Measurements from ENCODE around the gene PDE4D.

Gene PDE4D

DNA sequence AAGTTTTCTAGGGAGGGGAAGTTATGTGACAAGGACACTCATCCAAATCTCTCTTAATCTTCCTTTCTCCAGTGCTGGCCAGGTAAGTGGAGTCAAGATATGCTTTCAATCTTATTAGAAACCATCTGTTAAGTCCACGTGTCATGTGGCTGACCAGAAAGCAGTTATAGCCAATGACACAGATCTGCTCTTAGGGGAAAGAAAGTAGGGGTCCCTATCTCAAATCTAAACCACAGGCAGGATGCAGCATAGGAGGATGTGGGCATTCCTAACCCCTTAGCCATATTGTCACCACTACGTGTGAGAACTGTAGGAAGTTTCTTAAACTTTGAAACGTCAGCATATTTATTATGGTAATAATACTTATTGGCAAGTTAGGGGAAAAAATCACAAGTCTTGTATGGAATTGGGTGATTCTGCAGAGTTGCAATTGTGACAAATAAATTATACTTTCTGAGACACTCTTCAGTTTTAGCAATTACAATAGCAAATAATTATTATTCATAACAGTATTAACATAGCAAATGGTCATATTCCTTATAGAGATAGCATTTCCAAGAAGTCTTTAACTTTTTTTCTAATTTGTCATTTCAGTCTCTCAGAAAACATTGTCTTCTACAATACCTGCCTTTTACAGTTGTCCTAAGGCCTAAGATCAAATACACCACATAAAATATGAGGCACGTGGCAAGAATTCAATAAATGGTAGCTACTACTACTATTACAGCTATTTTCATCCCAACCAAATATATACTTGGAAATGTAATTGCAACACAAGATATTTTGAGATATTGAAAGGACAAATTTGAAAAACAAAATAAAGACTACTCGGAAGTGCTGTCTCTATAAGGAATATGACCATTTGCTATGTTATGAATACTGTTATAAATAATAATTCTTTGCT, 236.9 kb downstream of the PDE4D start:
- no peaks in the 10 kb centered on the region for H3K9me3 Mint-ChIP-seq
- no peak overlapping the region for H3K27ac Mint-ChIP-seq
- CTCF ChIA-PET, result no interaction called here
- H3K4me3 Mint-ChIP-seq, result no peak overlapping the region
- H3K36me3 Mint-ChIP-seq, result no peaks in the 10 kb centered on the region
- H3K4me1 Mint-ChIP-seq, result peaks cover 3% of the 10 kb centered on the region
- DNase-seq, result no peak
- no peaks in the 10 kb centered on the region for H3K27me3 Mint-ChIP-seq

DNA sequence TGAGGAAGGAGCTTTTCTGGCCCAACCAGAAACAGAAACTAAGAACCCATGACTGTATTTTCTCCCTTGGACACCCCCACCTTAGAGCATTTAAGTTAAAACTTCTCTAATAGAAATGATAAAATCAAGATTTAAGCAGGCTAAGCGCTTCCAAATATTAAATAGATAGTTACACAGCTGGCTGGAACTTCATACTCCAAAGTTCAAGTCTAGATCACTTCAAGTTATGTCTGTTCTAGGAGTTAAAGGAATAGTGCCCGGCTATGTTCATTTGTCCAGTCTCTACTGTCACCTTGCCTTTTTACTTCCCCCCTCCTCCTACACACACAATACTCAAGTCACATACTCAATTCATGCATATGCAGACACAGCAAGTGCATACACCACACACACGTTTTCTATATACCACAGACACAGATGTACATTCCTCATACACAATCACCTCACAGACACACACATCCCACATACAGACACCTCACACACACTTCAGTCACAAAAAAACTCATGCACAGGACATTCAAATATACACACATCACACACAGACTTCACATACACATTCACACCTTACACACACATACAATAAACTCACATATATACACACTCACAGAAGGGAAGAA, 237.7 kb downstream of the PDE4D start:
- DNase-seq, result no peak
- no peak overlapping the region for H3K4me3 Mint-ChIP-seq
- CTCF ChIA-PET, result interaction anchor here (1.0 kb wide), 1 partner anchor 17 kb away, joined by 3 read pairs; no protein-coding TSS in a partner anchor
- H3K27ac Mint-ChIP-seq, result no peak overlapping the region
- no peaks in the 10 kb centered on the region for H3K27me3 Mint-ChIP-seq
- no peaks in the 10 kb centered on the region for H3K36me3 Mint-ChIP-seq
- no peaks in the 10 kb centered on the region for H3K9me3 Mint-ChIP-seq
- no peaks in the 10 kb centered on the region for H3K4me1 Mint-ChIP-seq

DNA sequence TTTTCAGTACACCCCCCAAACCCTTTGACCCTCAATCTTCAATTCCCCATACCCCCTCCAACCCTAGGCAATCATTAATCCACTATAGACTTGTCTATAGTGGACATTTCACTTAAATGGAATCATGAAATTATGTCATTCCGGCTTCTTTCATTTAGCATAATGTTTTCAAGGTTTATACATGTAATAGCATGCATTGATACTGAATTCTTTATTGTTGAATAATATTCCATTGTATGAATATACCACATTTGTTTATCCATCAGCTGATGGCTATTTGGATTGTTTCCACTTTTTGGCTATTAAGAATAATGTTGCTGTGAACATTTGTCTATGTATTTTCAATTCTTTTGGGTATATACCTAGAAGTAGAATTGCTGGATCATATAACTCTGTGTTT, 238.8 kb downstream of the PDE4D start:
- CTCF ChIA-PET, result no interaction called here
- Mint-ChIP-seq H3K27ac (no peak overlapping the region), H3K9me3 (no peaks in the 10 kb centered on the region), H3K27me3 (no peaks in the 10 kb centered on the region), H3K4me1 (no peaks in the 10 kb centered on the region), H3K36me3 (no peaks in the 10 kb centered on the region), H3K4me3 (no peak overlapping the region)
- no peak for DNase-seq

DNA sequence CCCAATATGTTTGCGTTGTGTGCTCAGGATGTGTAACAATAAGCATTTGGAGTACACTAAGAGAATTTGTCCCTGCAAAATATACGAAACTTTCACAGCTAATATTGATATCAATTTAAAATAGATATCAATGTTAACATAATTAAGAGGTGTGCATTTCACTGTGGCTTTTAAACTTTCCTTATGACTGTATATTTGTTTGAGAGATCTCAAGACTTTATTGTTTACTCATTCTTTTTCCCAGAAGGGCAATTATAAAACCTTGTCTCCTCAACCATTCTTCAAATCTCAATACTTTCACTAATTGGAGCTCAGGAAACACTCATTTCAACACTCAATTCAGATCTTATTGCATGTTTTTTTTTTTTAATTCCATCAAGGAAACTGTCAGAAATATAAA, 241.1 kb downstream of the PDE4D start:
- no peaks in the 10 kb centered on the region for H3K27me3 Mint-ChIP-seq
- no peaks in the 10 kb centered on the region for H3K36me3 Mint-ChIP-seq
- DNase-seq, result no peak
- no peaks in the 10 kb centered on the region for H3K4me1 Mint-ChIP-seq
- CTCF ChIA-PET, result no interaction called here
- no peaks in the 10 kb centered on the region for H3K9me3 Mint-ChIP-seq
- H3K4me3 Mint-ChIP-seq, result no peak overlapping the region
- H3K27ac Mint-ChIP-seq, result no peak overlapping the region

DNA sequence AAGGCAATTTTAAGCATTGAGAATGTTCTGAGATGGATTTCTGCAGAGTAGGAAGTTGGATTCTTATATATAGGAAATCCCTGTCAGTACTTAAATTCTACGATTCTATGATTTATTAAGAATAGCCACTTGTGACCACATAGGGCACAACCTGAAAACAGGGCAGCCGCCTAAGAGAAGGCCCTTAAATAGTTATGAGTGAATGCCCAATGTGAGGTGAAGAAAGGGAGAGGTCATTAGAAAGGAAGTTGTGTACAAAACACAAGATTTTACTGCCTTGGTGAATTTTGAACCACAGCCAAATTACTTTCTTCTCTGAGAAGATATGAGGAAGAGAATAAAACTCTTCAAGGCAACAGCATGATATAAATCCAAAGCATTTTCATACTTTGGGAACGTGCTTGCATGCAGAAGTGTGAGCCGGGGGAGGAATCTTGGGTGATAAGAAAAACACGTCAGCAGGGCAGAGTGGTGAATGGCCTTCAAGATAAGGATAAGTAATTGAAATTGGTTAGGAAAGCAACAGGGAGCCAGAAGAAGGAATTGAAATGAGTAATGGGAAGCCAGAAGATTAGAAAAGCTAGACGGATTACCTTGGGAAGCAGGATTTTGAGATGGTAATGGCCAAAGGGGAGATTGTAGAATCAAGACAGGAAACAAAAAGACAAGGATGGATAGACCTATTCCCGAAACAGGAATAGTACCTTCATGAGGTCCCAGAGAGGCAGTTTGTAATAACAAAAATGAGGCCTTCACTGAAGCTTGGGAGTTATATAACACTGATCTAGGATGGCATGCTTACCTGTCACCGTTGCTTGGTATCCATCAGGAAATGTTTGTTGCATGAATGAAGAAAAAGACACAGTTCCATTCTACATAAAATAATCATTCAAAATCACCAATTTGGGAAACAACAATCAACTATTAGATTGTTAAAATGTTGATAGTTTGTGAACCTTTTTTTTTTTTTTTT, 244.3 kb downstream of the PDE4D start:
- peaks cover 3% of the 10 kb centered on the region for H3K4me1 Mint-ChIP-seq
- no peaks in the 10 kb centered on the region for H3K9me3 Mint-ChIP-seq
- no peaks in the 10 kb centered on the region for H3K36me3 Mint-ChIP-seq
- no peak overlapping the region for H3K27ac Mint-ChIP-seq
- CTCF ChIA-PET, result no interaction called here
- H3K4me3 Mint-ChIP-seq, result no peak overlapping the region
- no peak for DNase-seq
- no peaks in the 10 kb centered on the region for H3K27me3 Mint-ChIP-seq

DNA sequence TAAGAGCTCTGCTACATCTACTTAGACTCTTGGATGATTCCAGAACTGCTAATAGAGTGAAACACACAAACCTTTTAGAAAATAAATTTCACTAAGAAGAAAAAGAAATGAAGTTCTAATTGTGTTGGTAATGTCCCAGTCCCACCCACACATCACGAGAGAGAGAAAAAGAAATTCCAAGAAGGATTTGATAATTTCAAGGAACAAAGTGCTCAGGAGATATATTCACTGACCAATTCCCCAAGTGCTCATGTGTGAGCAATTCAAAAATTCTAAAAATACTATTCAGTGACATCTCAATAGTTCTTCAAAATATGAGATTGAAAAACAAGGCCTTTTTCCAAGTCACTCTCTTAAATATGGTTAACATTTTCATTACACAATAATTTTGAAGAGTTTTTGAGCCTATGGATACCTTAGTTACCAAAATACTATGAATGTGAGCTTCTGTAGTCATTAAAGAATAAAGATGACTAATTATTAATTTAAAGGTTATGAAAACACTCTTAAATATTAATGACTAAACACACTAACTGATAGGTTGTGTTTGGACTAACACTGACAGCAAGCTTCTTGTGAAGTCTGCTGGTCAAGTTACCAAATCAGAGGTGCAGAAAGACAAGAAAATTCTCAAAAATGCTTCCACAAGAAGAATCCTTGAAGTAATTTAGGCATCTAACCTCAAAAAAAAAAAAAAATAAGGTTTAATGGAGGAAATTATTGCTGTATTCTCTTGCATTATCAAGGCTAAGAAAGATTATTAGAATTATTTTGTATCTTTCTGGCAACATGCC, 245.3 kb downstream of the PDE4D start:
- no peak overlapping the region for H3K27ac Mint-ChIP-seq
- no peaks in the 10 kb centered on the region for H3K36me3 Mint-ChIP-seq
- H3K9me3 Mint-ChIP-seq, result no peaks in the 10 kb centered on the region
- CTCF ChIA-PET, result no interaction called here
- no peak for DNase-seq
- no peak overlapping the region for H3K4me3 Mint-ChIP-seq
- no peaks in the 10 kb centered on the region for H3K27me3 Mint-ChIP-seq
- H3K4me1 Mint-ChIP-seq, result peaks cover 3% of the 10 kb centered on the region

DNA sequence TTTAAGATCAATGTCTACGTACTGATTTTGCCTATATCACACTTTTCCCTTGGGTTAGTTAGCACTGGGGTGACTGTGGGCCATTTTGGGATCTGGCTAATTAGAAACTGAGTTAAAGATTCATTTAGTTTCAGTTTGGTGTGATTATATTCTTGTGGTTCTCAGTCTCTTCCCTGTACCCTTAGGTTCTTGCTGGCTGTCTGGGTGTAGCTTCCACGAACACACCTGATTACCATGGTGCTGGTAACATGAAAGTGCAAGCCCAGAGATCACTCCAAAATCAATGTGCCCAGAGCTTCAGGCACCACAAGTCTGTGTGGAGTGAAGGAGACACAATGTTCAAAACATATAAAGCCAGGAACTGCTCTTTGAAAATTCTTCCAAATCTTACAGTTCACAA, 248.1 kb downstream of the PDE4D start:
- no peaks in the 10 kb centered on the region for H3K9me3 Mint-ChIP-seq
- no peaks in the 10 kb centered on the region for H3K36me3 Mint-ChIP-seq
- DNase-seq, result no peak
- CTCF ChIA-PET, result no interaction called here
- H3K27ac Mint-ChIP-seq, result no peak overlapping the region
- no peak overlapping the region for H3K4me3 Mint-ChIP-seq
- H3K4me1 Mint-ChIP-seq, result peaks cover 3% of the 10 kb centered on the region
- H3K27me3 Mint-ChIP-seq, result no peaks in the 10 kb centered on the region

DNA sequence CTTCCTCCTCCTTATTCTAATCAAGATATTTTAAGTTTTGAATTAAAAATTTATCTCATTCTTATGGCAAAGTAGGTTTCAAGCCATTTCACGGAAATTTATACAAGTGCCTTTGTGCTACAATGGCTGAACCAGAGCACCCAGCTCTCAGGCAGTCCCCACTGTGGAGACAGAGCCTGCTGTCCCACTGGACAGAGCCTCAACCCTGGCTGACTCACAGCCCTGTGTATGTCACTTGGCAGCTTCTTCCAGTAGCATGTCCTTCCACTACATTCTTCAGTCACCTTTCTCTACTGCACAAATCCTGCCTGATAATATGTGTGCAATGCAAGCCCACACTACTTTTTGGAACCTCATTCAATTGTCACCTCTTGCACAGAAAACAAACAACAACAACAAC, 253.1 kb downstream of the PDE4D start:
- CTCF ChIA-PET, result interaction anchor here (0.7 kb wide), 1 partner anchor 11 kb away, joined by 4 read pairs; no protein-coding TSS in a partner anchor
- H3K36me3 Mint-ChIP-seq, result no peaks in the 10 kb centered on the region
- DNase-seq, result no peak
- H3K27me3 Mint-ChIP-seq, result no peaks in the 10 kb centered on the region
- H3K4me1 Mint-ChIP-seq, result peaks cover 2% of the 10 kb centered on the region
- no peak overlapping the region for H3K27ac Mint-ChIP-seq
- H3K4me3 Mint-ChIP-seq, result no peak overlapping the region
- H3K9me3 Mint-ChIP-seq, result no peaks in the 10 kb centered on the region

DNA sequence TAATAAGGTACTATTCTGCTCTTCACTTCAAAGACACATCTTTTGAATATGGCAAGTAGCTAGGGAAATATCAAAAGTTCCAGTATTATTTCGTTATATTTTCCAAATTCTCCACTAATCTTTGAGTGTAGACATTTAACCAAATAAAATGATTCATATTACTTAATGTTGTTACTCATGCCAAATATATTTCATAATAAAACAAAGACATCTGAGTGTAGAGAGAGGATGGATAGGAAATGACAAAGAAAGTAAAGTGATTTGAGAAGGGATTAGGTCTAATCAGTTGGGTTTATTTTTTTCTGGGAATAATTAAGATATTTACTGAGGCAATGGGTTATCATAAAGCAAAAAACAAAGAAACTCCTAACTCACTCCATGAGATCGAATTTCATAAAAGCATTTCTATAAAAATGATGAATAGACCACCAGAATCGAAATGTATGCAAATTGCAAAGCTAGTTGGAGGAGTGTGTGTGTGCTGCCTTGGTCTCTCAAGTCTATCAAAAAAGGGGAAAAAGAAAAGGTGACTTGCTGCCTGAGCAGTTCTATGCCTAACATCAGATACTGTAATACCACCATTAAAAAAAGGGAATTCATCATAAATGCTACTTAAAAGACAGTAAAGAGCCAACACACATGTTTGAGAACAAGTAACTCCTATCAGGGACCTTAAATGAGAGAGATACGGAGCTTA, 255.5 kb downstream of the PDE4D start:
- Mint-ChIP-seq H3K9me3 (peaks cover 4% of the 10 kb centered on the region), H3K27me3 (no peaks in the 10 kb centered on the region), H3K27ac (no peak overlapping the region), H3K4me1 (no peaks in the 10 kb centered on the region), H3K4me3 (no peak overlapping the region), H3K36me3 (no peaks in the 10 kb centered on the region)
- CTCF ChIA-PET, result interaction anchor here (0.7 kb wide), 1 partner anchor 440 kb away, joined by 3 read pairs; no protein-coding TSS in a partner anchor
- DNase-seq, result no peak

DNA sequence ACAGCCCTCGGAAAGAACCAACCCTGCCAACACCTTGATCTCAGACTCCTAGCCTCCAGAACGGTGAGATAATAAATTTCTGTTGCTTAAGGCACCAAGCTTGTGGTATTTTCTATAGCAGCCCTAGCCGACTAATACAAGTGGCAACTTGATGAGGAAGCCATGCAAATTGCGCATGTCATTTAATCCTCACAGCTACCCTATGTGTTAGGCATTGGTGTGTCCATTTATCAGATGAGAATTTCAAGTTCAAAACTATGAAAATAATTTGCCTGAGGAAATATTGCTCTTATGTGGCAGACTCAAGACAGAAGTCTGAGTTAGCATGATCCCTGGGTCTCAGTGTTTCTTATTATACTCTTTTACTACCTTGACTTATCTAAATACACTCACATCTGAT, 264.0 kb downstream of the PDE4D start:
- Mint-ChIP-seq H3K27ac (no peak overlapping the region), H3K9me3 (peaks cover 8% of the 10 kb centered on the region), H3K36me3 (no peaks in the 10 kb centered on the region), H3K27me3 (no peaks in the 10 kb centered on the region), H3K4me3 (no peak overlapping the region), H3K4me1 (no peaks in the 10 kb centered on the region)
- no peak for DNase-seq
- CTCF ChIA-PET, result interaction anchor here (1.1 kb wide), 1 partner anchor 11 kb away, joined by 4 read pairs; no protein-coding TSS in a partner anchor

DNA sequence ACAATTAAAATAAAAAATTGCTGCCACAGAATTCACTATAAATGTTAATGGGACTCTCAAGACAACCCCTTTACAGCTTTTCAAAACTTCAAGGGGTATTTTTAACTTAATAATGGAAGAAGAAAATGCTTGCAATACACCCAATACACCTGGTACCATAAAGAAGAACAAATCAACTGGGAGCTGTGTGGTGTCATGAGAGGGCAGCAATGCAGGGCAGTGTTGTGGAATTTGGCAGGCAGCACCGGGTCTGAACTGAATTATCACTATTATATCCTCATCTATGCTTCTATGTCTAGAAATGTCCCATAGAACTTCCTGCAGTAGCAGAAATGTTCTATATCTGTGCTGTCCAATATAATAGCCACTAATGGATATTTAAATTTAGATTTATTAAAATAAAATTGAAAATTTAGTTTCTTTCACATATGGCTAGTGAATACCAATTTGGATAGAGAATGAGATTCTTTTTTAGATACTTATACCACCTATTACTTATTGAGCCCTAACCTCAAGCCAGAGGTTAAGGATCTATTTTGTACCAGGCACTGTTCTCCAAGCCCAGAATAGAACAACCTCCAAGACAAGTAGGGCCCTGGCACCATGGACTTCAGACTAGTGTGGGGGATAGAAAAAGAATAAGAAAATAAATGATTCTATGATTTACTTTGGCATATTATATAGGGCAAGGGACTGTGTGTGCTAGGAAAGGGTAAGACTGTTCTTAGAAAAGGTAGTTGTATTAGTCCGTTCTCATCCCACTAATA, 265.3 kb downstream of the PDE4D start:
- no peaks in the 10 kb centered on the region for H3K36me3 Mint-ChIP-seq
- DNase-seq, result no peak
- H3K27ac Mint-ChIP-seq, result no peak overlapping the region
- H3K27me3 Mint-ChIP-seq, result no peaks in the 10 kb centered on the region
- peaks cover 3% of the 10 kb centered on the region for H3K9me3 Mint-ChIP-seq
- CTCF ChIA-PET, result no interaction called here
- no peaks in the 10 kb centered on the region for H3K4me1 Mint-ChIP-seq
- H3K4me3 Mint-ChIP-seq, result no peak overlapping the region

DNA sequence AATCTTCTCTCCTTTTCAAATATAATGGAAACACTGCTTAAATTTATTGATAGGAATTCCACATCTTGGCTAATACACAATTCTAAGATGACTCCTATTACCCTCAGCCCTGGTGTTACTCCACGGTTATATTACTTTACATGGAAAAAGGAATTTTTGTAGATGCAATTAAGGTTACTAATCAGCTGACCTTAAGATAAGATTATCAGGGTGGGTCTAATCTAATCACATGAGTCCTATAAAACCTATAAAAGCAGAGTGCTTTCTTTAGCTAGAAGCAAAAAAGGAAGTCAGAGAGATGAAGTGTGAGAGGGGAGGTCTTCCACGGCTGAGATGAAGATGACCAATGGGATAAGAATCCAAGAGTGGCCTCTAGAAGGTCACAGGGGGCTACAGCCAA, 268.6 kb downstream of the PDE4D start:
- Mint-ChIP-seq H3K4me3 (no peak overlapping the region), H3K27ac (no peak overlapping the region), H3K27me3 (no peaks in the 10 kb centered on the region), H3K9me3 (peaks cover 3% of the 10 kb centered on the region), H3K36me3 (no peaks in the 10 kb centered on the region), H3K4me1 (no peaks in the 10 kb centered on the region)
- CTCF ChIA-PET, result no interaction called here
- no peak for DNase-seq

DNA sequence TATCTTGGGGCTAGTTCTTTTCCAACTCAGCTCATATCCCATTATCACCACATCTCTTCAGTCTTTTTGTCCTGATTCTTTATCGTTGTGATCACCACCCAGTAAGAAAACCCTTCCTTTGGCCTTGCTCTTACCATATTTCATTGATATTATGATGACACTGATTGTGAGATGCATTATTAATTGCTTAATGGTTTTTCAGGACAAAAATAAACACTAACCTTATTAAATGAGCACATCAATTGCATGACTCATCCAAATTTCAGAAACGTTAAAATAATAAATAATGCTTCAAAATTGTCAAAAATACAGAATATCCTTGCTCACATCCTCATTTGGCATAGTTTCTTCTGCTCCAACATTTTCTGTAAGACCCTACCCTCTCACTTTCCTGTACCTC, 270.7 kb downstream of the PDE4D start:
- Mint-ChIP-seq H3K4me1 (no peaks in the 10 kb centered on the region), H3K27ac (no peak overlapping the region), H3K27me3 (no peaks in the 10 kb centered on the region), H3K4me3 (no peak overlapping the region), H3K9me3 (no peaks in the 10 kb centered on the region), H3K36me3 (no peaks in the 10 kb centered on the region)
- CTCF ChIA-PET, result no interaction called here
- no peak for DNase-seq

Measured in activated naive CD4-positive, alpha-beta T cell treated with anti-CD3 and anti-CD28 coated beads, Interleukin-2, amount 10 ng/mL, durations not matched to agents 7 days and 5 days (primary cell).